K562 (cell line): ENCODE results near the gene ARID4B. TPM values are rescaled to one million over a fixed set of nuclear protein-coding genes. Genes with fewer than 3 reads are reported as not detected.

ENCODE experiments used
- FOXO4 ChIP-seq: fragments of 450-650 bp; formaldehyde crosslinking; IDR thresholded peaks from 2 replicates; pipeline ENCODE4 v1.4.0; 2020; ENCODE audit warnings: mild to moderate bottlenecking, moderate library complexity
- KHSRP ChIP-seq: fragments of 450-650 bp; IDR thresholded peaks from 2 replicates; pipeline ENCODE4 v1.6.1; 2017
- ZBTB40 ChIP-seq, 2 experiments: fragments of 450-650 bp in 1 of 2; sonication (generic) in 1 of 2; formaldehyde crosslinking in 1 of 2; IDR thresholded peaks; 2 replicates each; pipeline versions ENCODE4 v1.7.1 to v1.9.0; 2016 to 2022; ENCODE audit warnings: inconsistent platforms in 1 of 2, mild to moderate bottlenecking in 1 of 2, missing genetic modification reagents in 1 of 2
- polyA plus RNA-seq, 8 experiments: library from polyadenylated mRNA; depleted of rRNA in 4 of 8; stranded (reverse) in 5 of 8; unstranded in 3 of 8; fragments of >200 nt; fragmentation: Nextera tagmentation in 2 of 8; fragmentation: Illumina TruSeq in 1 of 8; extraction: Ambion mirVana in 2 of 8; extraction: Trizol in 1 of 8; gene quantifications; 2 replicates each; pipeline versions ENCODE4 v1.2.1 to v1.2.3, GENCODE V29; 2011 to 2014; ENCODE audit warnings: inconsistent platforms in 1 of 8, missing spikeins in 1 of 8
- total RNA-seq, 7 experiments: library from RNA; depleted of rRNA in 6 of 7; stranded (reverse); fragments of >200 nt in 6 of 7; fragmentation: Illumina TruSeq in 2 of 7; extraction: Trizol in 2 of 7; gene quantifications; 2 replicates each; pipeline versions ENCODE4 v1.2.1 to v1.2.3, GENCODE V29; 2011 to 2021; ENCODE audit warnings: low replicate concordance in 1 of 7

The ARID4B gene
- total and polyA plus RNA-seq, 9 of the 15 experiments (the other 6 are each of a cell fraction or from before 2014, with no cell fraction given): 8.4 to 38.9 (median 18.5) TPM

GRCh38 chr1:235330918-235331285, 2.9 kb upstream of the ARID4B start (continued):
- no peak for TF ChIP-seq FOXO4 (CRISPR knock-in tag)
- TF ChIP-seq ZBTB40 (IDR thresholded peaks at IDR 0.05): 0 out of 2 replicates have a peak, but pooled peaks have one; percentile 0
- no peak for TF ChIP-seq ZBTB40 (CRISPR knock-in tag; IDR thresholded peaks at IDR 0.05)
- TF ChIP-seq KHSRP: no peak
